ENCODE results near the gene CRYGD.
"Not testable (repeated sequence)": the region's sequence is repeated elsewhere in the genome, so short reads cannot be mapped to it uniquely, and the experiment has no call there.

The CRYGD gene

GRCh38 chr2:208122248-208122647 lies 2.1 kb downstream of the CRYGD start:
- Histone ChIP-seq H3K4me3 (ENCODE audit: low read depth, low read length) (no peak overlapping the region), H3K27ac (ENCODE audit: extremely low read depth, low read depth, low read length) (no peak overlapping the region), H3K36me3 (ENCODE audit: control insufficient read depth in 2 of 2, insufficient read depth in 1 of 2, low read length in 2 of 2) (no peaks in the 10 kb centered on the region), H3K4me1 (ENCODE audit: control insufficient read depth, insufficient read depth, low read length) (no peaks in the 10 kb centered on the region), H3K9me3 (ENCODE audit: control insufficient read depth, insufficient read depth, low read depth, low read length) (no peaks in the 10 kb centered on the region)
- ChIA-PET CTCF (interaction anchor here (1.0 kb wide), 1 partner anchor 33 kb away, joined by 3 read pairs; no protein-coding TSS in a partner anchor), POLR2A (no interaction called here)
- TF ChIP-seq ZNF837 (tag by site-specific recombination; IDR thresholded peaks at IDR 0.05) (no peak), ZNF404 (tag by site-specific recombination; IDR thresholded peaks at IDR 0.05) (no peak), GLIS2 (tag by site-specific recombination; IDR thresholded peaks at IDR 0.05) (no peak), ZNF2 (tag by site-specific recombination; IDR thresholded peaks at IDR 0.05) (no peak), KLF7 (tag by site-specific recombination; IDR thresholded peaks at IDR 0.05; ENCODE audit: borderline replicate concordance) (no peak), ZBTB44 (tag by site-specific recombination; IDR thresholded peaks at IDR 0.05) (no peak), ZSCAN30 (tag by site-specific recombination; IDR thresholded peaks at IDR 0.05) (no peak), ZNF473 (tag by site-specific recombination; IDR thresholded peaks at IDR 0.05) (no peak), ZNF629 (tag by site-specific recombination; IDR thresholded peaks at IDR 0.05) (no peak), PRDM1 (tag by site-specific recombination; IDR thresholded peaks at IDR 0.05) (no peak), ZNF341 (tag by site-specific recombination; IDR thresholded peaks at IDR 0.05; ENCODE audit: low read depth) (no peak), ZNF544 (tag by site-specific recombination; IDR thresholded peaks at IDR 0.05) (no peak)

- ChIA-PET CTCF (no interaction called here), POLR2A (no interaction called here)
Measured at GRCh38 chr2:208118918-208119317, 5.4 kb downstream of the CRYGD start.

GRCh38 chr2:208117390-208117789 lies 6.9 kb downstream of the CRYGD start:
- CTCF ChIA-PET, result interaction anchor here (1.9 kb wide), 1 partner anchor 16 kb away, joined by 6 read pairs; no protein-coding TSS in a partner anchor
- H3K27ac ChIP-seq (ENCODE audit: extremely low read depth, low read depth, low read length); H3K9me3 ChIP-seq (ENCODE audit: control insufficient read depth, insufficient read depth, low read depth, low read length); H3K4me1 ChIP-seq (ENCODE audit: control insufficient read depth, insufficient read depth, low read length); H3K36me3 ChIP-seq (ENCODE audit: control insufficient read depth in 2 of 2, insufficient read depth in 1 of 2, low read length in 2 of 2); POLR2A ChIA-PET; H3K4me3 ChIP-seq (ENCODE audit: low read depth, low read length): not testable (repeated sequence)

More at GRCh38 chr2:208118918-208119317, 5.4 kb downstream of the CRYGD start:
- TF ChIP-seq ZEB2 (tag by site-specific recombination; IDR thresholded peaks at IDR 0.05) (no peak), ZXDB (tag by site-specific recombination; IDR thresholded peaks at IDR 0.05) (no peak), ZNF629 (tag by site-specific recombination; IDR thresholded peaks at IDR 0.05) (no peak), ZNF658 (tag by site-specific recombination; IDR thresholded peaks at IDR 0.05) (no peak), ZNF211 (tag by site-specific recombination; IDR thresholded peaks at IDR 0.05; ENCODE audit: low read depth) (no peak), ZNF140 (tag by site-specific recombination; IDR thresholded peaks at IDR 0.05) (no peak), ZIC2 (tag by site-specific recombination; IDR thresholded peaks at IDR 0.05) (no peak), ZNF561 (tag by site-specific recombination; IDR thresholded peaks at IDR 0.05; ENCODE audit: borderline replicate concordance) (no peak), ZNF558 (tag by site-specific recombination; IDR thresholded peaks at IDR 0.05) (no peak), ZFHX2 (tag by site-specific recombination; conservative IDR thresholded peaks at IDR 0.05) (no peak)
- no peaks in the 10 kb centered on the region for H3K9me3 ChIP-seq (ENCODE audit: control insufficient read depth, insufficient read depth, low read depth, low read length)
- H3K4me3 ChIP-seq (ENCODE audit: low read depth, low read length), result no peak overlapping the region
- H3K36me3 ChIP-seq (ENCODE audit: control insufficient read depth in 2 of 2, insufficient read depth in 1 of 2, low read length in 2 of 2), result no peaks in the 10 kb centered on the region
- H3K27ac ChIP-seq (ENCODE audit: extremely low read depth, low read depth, low read length), result no peak overlapping the region
- H3K4me1 ChIP-seq (ENCODE audit: control insufficient read depth, insufficient read depth, low read length), result no peaks in the 10 kb centered on the region

Data from HEK293 (cell line).